ENCODE data around the gene CAV1.
A peak's percentile ranks its signal among the peaks of the same experiment; 100 is the strongest.

CAV1 gene

GRCh38 chr7:116491887-116492653, 32.8 kb upstream of the CAV1 start:
- peak overlapping the region; percentile 60 to 69 for H3K27ac ChIP-seq
- no peak for DNase-seq (ENCODE audit: low spot score)

GRCh38 chr7:116492654-116493109, 32.2 kb upstream of the CAV1 start:
- DNase-seq (ENCODE audit: low spot score), result no peak
- no peak overlapping the region for H3K4me3 ChIP-seq
- H3K27ac ChIP-seq, result peak overlapping the region; percentile 60 to 69
- no peak for TF ChIP-seq CTCF (IDR thresholded peaks at IDR 0.05)

More at GRCh38 chr7:116491887-116492653, 32.8 kb upstream of the CAV1 start:
- TF ChIP-seq CTCF (IDR thresholded peaks at IDR 0.05), result no peak
- H3K4me3 ChIP-seq, result no peak overlapping the region

DNA sequence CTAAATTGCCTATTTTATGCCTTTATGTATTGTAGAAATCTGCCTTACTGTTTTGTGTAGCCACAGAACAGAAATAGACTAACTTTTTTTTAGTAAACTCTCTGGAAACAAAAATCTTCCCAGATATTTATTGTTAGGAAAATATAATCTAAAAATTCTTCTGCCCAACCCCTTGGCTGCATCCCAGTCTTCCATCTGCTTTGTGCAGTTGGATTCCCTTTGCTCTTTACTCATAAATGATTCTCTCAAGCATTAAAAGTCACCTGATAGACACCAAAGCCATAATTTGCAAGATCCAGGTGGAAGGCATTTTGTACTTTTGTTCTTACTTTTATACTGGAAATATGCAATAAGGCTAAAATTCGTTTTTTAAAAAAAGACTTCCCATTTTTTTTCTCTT, 31.4 kb upstream of the CAV1 start:
- Histone ChIP-seq H3K4me3 (no peak overlapping the region), H3K27ac (peak overlapping the region; percentile 60 to 69)
- TF ChIP-seq CTCF (IDR thresholded peaks at IDR 0.05), result no peak
- DNase-seq (ENCODE audit: low spot score), result no peak

DNA sequence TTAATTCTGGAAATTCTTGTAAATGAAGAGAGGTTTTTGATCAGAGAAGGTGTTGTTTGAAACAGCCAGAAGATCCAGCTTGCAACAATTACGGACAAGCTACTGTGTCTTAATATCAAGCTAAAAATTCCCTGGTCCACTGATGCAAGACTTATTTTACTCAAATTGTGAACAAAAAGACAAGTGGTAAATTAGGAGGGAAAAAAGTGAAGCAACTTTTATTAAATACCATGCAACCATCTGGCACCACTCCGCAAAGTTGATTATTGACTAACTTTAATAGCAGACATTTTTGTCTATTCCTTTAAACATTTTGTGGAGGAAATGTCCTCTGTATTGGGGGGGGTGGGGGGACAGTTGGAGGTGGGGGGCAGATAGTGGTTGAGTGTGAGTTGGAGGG, 30.4 kb upstream of the CAV1 start:
- Histone ChIP-seq H3K27ac (peak overlapping the region in 1 of 2 donors; percentile 71), H3K4me3 (no peak overlapping the region)
- DNase-seq (ENCODE audit: low spot score), result no peak
- TF ChIP-seq CTCF (IDR thresholded peaks at IDR 0.05), result no peak

DNA sequence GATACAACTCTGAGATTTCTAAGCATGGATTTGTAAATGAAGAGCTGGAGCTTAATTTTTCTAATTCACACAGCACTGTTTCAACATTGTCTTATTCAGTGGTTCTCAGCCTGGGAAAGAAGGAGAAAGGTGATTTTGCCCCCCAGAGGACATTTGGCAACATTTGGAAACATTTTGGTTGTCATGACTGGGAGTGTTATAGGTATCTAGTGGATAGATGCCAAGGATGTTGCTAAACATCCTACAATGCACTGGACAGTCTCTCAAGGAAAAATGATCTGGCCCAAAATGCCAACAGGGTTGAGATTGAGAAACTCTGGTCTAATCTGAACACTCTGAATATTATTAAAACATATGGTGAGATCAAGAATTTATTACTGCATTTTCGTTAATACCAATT, 29.1 kb upstream of the CAV1 start:
- Histone ChIP-seq H3K27ac (peak overlapping the region; percentile 36 to 50), H3K4me3 (no peak overlapping the region)
- TF ChIP-seq CTCF (IDR thresholded peaks at IDR 0.05), result no peak
- DNase-seq (ENCODE audit: low spot score), result no peak

- no peak for DNase-seq (ENCODE audit: low spot score)
- H3K4me3 ChIP-seq, result no peak overlapping the region
- TF ChIP-seq CTCF (IDR thresholded peaks at IDR 0.05), result no peak
- H3K27ac ChIP-seq, result peak overlapping the region; percentile 10 to 40
These were observed 28.2 kb upstream of the CAV1 start for GRCh38 chr7:116496653-116497052.

DNA sequence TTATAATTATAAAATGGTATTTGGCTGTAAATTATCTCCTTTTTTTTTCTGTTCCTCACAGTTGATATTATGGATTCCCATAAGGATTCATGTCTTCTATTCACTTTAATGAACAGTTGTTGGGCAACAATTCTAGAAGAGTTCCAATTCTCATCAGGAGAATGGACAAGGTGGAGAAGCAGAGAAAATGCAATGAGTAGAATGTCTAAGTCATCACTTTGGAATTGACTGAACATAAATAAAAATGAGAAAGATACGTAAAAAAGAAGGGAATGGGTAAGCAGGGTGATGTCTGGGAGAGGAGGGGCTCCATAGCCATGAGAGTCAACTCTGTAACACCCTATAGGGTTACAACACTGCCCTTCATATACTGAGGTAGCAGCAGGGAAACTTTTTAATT, 27.1 kb upstream of the CAV1 start:
- H3K4me3 ChIP-seq, result no peak overlapping the region
- TF ChIP-seq CTCF (IDR thresholded peaks at IDR 0.05), result no peak
- H3K27ac ChIP-seq, result peak overlapping the region in 1 of 2 donors; percentile 32
- no peak for DNase-seq (ENCODE audit: low spot score)

All from coronary artery (tissue), 2 donors.